Lower leg skin (tissue), 4 donors: ENCODE data around the gene REL. TPM values are rescaled to one million over a fixed set of nuclear protein-coding genes. Genes with fewer than 3 reads are reported as not detected.

Experiments used
- DNase-seq, 2 donors: peaks; one replicate each; pipeline ENCODE4 v3.0.0-alpha.2; 2019; ENCODE audit warnings: low spot score in 2 of 2
- H3K4me3 ChIP-seq: fragments of 200-600 bp; sonication (generic); 2 replicates; pipeline ENCODE4 v1.5.1; 2017; ENCODE audit warnings: mild to moderate bottlenecking, low read depth; ENCODE audit not compliant: poor library complexity, severe bottlenecking
- POLR2A ChIP-seq, 2 donors: fragments of 450-650 bp; IDR thresholded peaks; one replicate each; pipeline ENCODE4 v1.6.1; 2016 to 2017; ENCODE audit warnings: antibody characterized with exemption in 2 of 2, mild to moderate bottlenecking in 1 of 2, moderate library complexity in 1 of 2
- WGBS, 2 donors: methylation state at CpG; one replicate each; pipeline ENCODE4 v1.1.5; 2018; 5-methylcytosine and 5-hydroxymethylcytosine counted together
- intact Hi-C: fragments of 100-400 bp; cut with DNase I; formaldehyde crosslinking; loops from one replicate; pipeline ENCODE4 v1.15.0; 2023; ENCODE audit warnings: low total_unique reads
- total RNA-seq, 4 donors: library from RNA; depleted of rRNA; stranded (reverse); fragments of >200 nt; gene quantifications; one replicate each; pipeline ENCODE4 v1.1.0, GENCODE V29; 2016
- TF ChIP-seq, protein P1 (sequence below), 3 donors: fragments of 450-650 bp; IDR thresholded peaks; one replicate each; pipeline ENCODE4 v1.5.1; 2016; ENCODE audit warnings: antibody characterized with exemption in 3 of 3, mild to moderate bottlenecking in 3 of 3, moderate library complexity in 2 of 3

REL gene
- total RNA-seq, 4 donors from 2014 or later, result 33.8 to 56.2 (median 41.2) TPM

DNA sequence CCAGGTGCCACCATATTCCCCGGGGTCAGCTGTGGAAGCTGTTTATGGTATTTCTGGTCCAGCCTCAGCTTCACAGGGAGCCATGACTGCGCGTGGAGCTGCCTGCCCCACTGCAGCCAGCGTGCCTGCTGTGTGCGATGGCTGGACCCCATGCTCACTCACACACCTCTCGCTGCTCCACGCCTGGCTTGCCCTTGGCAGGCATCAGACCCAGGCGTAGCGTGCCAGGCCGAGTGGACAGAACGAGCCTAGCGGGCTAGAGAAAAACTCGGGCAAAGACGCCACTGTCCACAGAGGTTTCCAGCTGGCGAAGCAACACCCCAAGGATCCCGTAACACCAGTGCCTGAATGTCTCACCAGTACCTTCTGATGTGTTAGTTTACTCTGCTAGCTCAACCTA is 93.3 kb downstream of the REL start:
- intact Hi-C loops, result no loop called here
- 93% methylated on average over 15 to 16 of the region's 16 CpGs for WGBS, 2 donors
- TF ChIP-seq, protein P1, sequence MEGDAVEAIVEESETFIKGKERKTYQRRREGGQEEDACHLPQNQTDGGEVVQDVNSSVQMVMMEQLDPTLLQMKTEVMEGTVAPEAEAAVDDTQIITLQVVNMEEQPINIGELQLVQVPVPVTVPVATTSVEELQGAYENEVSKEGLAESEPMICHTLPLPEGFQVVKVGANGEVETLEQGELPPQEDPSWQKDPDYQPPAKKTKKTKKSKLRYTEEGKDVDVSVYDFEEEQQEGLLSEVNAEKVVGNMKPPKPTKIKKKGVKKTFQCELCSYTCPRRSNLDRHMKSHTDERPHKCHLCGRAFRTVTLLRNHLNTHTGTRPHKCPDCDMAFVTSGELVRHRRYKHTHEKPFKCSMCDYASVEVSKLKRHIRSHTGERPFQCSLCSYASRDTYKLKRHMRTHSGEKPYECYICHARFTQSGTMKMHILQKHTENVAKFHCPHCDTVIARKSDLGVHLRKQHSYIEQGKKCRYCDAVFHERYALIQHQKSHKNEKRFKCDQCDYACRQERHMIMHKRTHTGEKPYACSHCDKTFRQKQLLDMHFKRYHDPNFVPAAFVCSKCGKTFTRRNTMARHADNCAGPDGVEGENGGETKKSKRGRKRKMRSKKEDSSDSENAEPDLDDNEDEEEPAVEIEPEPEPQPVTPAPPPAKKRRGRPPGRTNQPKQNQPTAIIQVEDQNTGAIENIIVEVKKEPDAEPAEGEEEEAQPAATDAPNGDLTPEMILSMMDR (IDR thresholded peaks at IDR 0.05), result no peak
- no peak for TF ChIP-seq POLR2A (IDR thresholded peaks at IDR 0.05)
- no peak overlapping the region for H3K4me3 ChIP-seq
- no peak for DNase-seq

Other genes starting within 250 kb of the REL start
- 10 to 100 TPM; 14.4 to 21.6 (median 18.7) TPM for gene PAPOLG, start 125.3 kb upstream of the REL start, total RNA-seq
- gene PEX13, start 136.1 kb downstream of the REL start, total RNA-seq, result 10 to 100 TPM; 37.4 to 83.2 (median 47.7) TPM
- gene PUS10, start 136.7 kb downstream of the REL start, total RNA-seq, result 10 to 100 TPM in 1 of 4 donors, 1 to 10 TPM in 3; 3.6 to 10.2 (median 6.0) TPM
- 1 to 10 TPM; 2.2 to 8.3 (median 4.4) TPM for gene SANBR, start 184.3 kb downstream of the REL start, total RNA-seq